Loucy (cell line): Measurements from ENCODE around the gene ZNF585A.
"Not testable (repeated sequence)": the region's sequence is repeated elsewhere in the genome, so short reads cannot be mapped to it uniquely, and the experiment has no call there.

Experiments used
- EZH2phosphoT487 ChIP-seq: fragments of 200-600 bp; IDR thresholded peaks from 2 replicates; pipeline ENCODE4 v1.6.1; 2018; ENCODE audit warnings: antibody characterized with exemption, mild to moderate bottlenecking, moderate library complexity, borderline replicate concordance
- TF ChIP-seq, protein P1 (sequence below): fragments of 200-600 bp; sonication (generic); conservative IDR thresholded peaks from 2 replicates; pipeline ENCODE4 v1.5.1; 2014; ENCODE audit warnings: mild to moderate bottlenecking, antibody characterized with exemption, low read length

DNA sequence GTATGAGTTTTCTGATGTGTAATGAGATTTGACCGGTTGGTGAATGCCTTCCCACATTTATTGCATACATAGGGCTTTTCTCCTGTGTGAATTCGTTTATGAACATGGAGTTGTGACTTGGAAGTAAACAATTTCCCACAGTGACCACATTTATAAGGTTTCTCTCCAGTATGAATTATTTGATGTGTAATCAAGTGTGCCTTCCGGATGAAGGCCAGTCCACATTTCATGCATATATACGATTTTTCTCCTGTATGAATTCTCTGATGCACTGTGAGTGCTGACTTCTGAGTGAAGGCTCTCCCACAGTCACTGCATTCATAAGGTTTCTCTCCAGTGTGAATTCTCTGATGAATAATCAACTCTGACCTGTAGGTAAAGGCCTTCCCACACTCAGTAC is 13.6 kb upstream of the ZNF585A start:
- TF ChIP-seq, protein P1, sequence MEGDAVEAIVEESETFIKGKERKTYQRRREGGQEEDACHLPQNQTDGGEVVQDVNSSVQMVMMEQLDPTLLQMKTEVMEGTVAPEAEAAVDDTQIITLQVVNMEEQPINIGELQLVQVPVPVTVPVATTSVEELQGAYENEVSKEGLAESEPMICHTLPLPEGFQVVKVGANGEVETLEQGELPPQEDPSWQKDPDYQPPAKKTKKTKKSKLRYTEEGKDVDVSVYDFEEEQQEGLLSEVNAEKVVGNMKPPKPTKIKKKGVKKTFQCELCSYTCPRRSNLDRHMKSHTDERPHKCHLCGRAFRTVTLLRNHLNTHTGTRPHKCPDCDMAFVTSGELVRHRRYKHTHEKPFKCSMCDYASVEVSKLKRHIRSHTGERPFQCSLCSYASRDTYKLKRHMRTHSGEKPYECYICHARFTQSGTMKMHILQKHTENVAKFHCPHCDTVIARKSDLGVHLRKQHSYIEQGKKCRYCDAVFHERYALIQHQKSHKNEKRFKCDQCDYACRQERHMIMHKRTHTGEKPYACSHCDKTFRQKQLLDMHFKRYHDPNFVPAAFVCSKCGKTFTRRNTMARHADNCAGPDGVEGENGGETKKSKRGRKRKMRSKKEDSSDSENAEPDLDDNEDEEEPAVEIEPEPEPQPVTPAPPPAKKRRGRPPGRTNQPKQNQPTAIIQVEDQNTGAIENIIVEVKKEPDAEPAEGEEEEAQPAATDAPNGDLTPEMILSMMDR, result not testable (repeated sequence)
- not testable (repeated sequence) for TF ChIP-seq EZH2phosphoT487
